ENCODE data around the gene RAG1. TPM values are rescaled to one million over a fixed set of nuclear protein-coding genes. Genes with fewer than 3 reads are reported as not detected.

Gene RAG1
- total RNA-seq, 1 donor from 2014 or later, result 0.21 TPM

- peaks cover 6% of the 10 kb centered on the region for H3K4me1 Mint-ChIP-seq (ENCODE audit: low read depth)
- peaks cover 33% of the 10 kb centered on the region for H3K27me3 Mint-ChIP-seq (ENCODE audit: low read depth)
These were observed 29.1 kb downstream of the RAG1 start for GRCh38 chr11:36596880-36597279.

DNA sequence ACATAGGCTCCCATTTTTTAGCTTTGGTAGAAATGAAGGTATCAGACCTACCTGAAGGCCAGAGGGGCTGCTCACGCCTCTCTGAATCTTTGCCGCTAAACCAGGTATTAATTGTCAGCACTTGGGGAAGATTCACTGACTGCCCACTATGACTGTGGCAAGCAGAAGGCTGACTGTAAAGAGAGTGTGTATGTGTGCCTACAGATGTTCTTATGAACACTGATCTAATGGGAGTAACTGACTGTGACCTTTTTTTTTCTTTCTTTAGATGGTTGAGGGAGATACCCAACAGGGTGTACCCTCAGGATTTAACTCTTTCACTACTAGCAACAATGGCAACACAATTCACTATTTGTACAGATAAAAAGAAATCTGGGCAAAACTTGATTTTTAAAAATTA lies 30.2 kb downstream of the RAG1 start, which contains the start of gene RAG2:
Gene RAG2 (minus strand): TSS at position 186 of the 400 bp plus-strand sequence. CDS start 4,068 bp downstream, outside the sequence.
- peaks cover 37% of the 10 kb centered on the region for H3K27me3 Mint-ChIP-seq (ENCODE audit: low read depth)

More at GRCh38 chr11:36596880-36597279, 29.1 kb downstream of the RAG1 start:
- H3K9me3 Mint-ChIP-seq, result no peaks in the 10 kb centered on the region
- no peaks in the 10 kb centered on the region for H3K36me3 Mint-ChIP-seq (ENCODE audit: low read depth)
- H3K27ac Mint-ChIP-seq, result no peak overlapping the region
- DNase-seq (ENCODE audit: low spot score), result no peak
- no peak overlapping the region for H3K4me3 Mint-ChIP-seq (ENCODE audit: low read depth)
- intact Hi-C loops (cut with micrococcal nuclease), result no loop called here

GRCh38 chr11:36600180-36600579 lies 32.4 kb downstream of the RAG1 start:
- Mint-ChIP-seq H3K36me3 (ENCODE audit: low read depth) (no peaks in the 10 kb centered on the region), H3K4me3 (ENCODE audit: low read depth) (no peak overlapping the region), H3K4me1 (ENCODE audit: low read depth) (no peaks in the 10 kb centered on the region), H3K27me3 (ENCODE audit: low read depth) (peaks cover 27% of the 10 kb centered on the region), H3K27ac (no peak overlapping the region), H3K9me3 (no peaks in the 10 kb centered on the region)
- intact Hi-C loops (cut with micrococcal nuclease), result no loop called here
- DNase-seq (ENCODE audit: low spot score), result no peak

More for the DNA sequence above, 30.2 kb downstream of the RAG1 start, which contains the start of gene RAG2:
- DNase-seq (ENCODE audit: low spot score), result no peak
- no peak within 1 kb of the TSS for H3K27ac Mint-ChIP-seq
- no peaks in the 10 kb centered on the region for H3K36me3 Mint-ChIP-seq (ENCODE audit: low read depth)
- H3K9me3 Mint-ChIP-seq, result no peaks in the 10 kb centered on the region
- no peak within 1 kb of the TSS for H3K4me3 Mint-ChIP-seq (ENCODE audit: low read depth)
- intact Hi-C loops (cut with micrococcal nuclease), result no loop called here
- H3K4me1 Mint-ChIP-seq (ENCODE audit: low read depth), result peaks cover 6% of the 10 kb centered on the region

GRCh38 chr11:36601155-36601554 lies 33.3 kb downstream of the RAG1 start:
- H3K9me3 Mint-ChIP-seq, result no peaks in the 10 kb centered on the region

GRCh38 chr11:36602135-36602534 lies 34.3 kb downstream of the RAG1 start:
- intact Hi-C loops (cut with micrococcal nuclease), result no loop called here
- Mint-ChIP-seq H3K27me3 (ENCODE audit: low read depth) (peaks cover 25% of the 10 kb centered on the region), H3K4me1 (ENCODE audit: low read depth) (peaks cover 5% of the 10 kb centered on the region), H3K36me3 (ENCODE audit: low read depth) (no peaks in the 10 kb centered on the region), H3K4me3 (ENCODE audit: low read depth) (no peak overlapping the region), H3K27ac (no peak overlapping the region), H3K9me3 (no peaks in the 10 kb centered on the region)
- no peak for DNase-seq (ENCODE audit: low spot score)

More at GRCh38 chr11:36601155-36601554, 33.3 kb downstream of the RAG1 start:
- Mint-ChIP-seq H3K36me3 (ENCODE audit: low read depth) (no peaks in the 10 kb centered on the region), H3K4me3 (ENCODE audit: low read depth) (no peak overlapping the region), H3K4me1 (ENCODE audit: low read depth) (peaks cover 5% of the 10 kb centered on the region), H3K27ac (no peak overlapping the region), H3K27me3 (ENCODE audit: low read depth) (peaks cover 25% of the 10 kb centered on the region)
- DNase-seq (ENCODE audit: low spot score), result no peak
- intact Hi-C loops (cut with micrococcal nuclease), result no loop called here

DNA sequence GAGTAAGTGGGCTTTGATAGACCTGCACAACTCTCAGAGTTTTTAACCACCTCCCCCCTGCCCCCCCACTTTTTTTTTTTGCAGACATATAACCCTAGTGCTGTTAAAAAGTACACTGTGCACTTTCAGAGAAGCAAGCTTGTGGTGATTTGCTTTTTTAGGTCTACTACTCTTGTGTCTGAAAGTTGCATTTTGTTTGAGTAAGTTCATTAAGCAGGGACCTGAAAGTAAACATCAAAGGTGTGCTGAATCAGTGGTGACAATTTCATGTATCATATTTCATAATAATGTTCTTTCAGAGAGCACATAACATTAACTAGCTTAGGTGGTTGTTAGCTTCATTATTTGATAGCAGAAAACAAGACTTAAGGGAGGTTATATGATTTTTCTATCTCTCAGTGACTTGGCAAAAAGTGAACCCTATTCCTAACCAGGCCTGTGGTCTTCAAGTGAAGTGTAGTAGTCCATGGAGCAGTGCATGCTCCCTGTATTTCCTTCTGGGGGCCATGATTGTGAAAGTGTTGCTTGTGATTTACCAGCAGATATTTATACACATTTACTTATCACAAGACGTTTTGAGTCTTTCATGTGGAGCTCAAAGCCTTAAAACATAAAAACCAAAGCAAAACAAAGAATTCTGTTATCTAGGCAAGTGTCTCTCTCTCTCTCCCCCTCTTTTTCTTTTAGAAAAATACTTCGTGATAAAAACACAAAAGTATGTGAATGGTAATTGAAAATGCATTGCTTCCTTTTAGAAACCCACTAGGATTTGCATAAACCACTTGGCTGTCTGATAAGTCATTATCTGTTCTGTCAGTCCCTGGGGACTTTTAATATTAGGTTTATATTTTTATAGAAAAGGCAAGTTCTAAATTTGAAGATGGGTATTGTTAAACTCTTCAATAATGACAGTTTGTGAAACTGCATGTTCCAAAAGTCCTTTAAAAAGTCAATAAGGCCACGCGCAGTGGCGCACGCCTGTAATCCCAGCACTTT lies 37.7 kb downstream of the RAG1 start:
- H3K4me1 Mint-ChIP-seq (ENCODE audit: low read depth), result peaks cover 5% of the 10 kb centered on the region
- intact Hi-C loops (cut with micrococcal nuclease), result no loop called here
- H3K4me3 Mint-ChIP-seq (ENCODE audit: low read depth), result no peak overlapping the region
- H3K27me3 Mint-ChIP-seq (ENCODE audit: low read depth), result peaks cover 24% of the 10 kb centered on the region
- H3K9me3 Mint-ChIP-seq, result no peaks in the 10 kb centered on the region
- no peak for DNase-seq (ENCODE audit: low spot score)
- H3K36me3 Mint-ChIP-seq (ENCODE audit: low read depth), result no peaks in the 10 kb centered on the region
- no peak overlapping the region for H3K27ac Mint-ChIP-seq

- Mint-ChIP-seq H3K4me1 (ENCODE audit: low read depth) (peaks cover 5% of the 10 kb centered on the region), H3K27ac (no peak overlapping the region), H3K4me3 (ENCODE audit: low read depth) (no peak overlapping the region), H3K27me3 (ENCODE audit: low read depth) (peaks cover 9% of the 10 kb centered on the region), H3K36me3 (ENCODE audit: low read depth) (no peaks in the 10 kb centered on the region), H3K9me3 (no peaks in the 10 kb centered on the region)
- intact Hi-C loops (cut with micrococcal nuclease), result no loop called here
- no peak for DNase-seq (ENCODE audit: low spot score)
These were observed 40.8 kb downstream of the RAG1 start for GRCh38 chr11:36608491-36609199.

GRCh38 chr11:36609383-36609782 lies 41.6 kb downstream of the RAG1 start:
- H3K4me1 Mint-ChIP-seq (ENCODE audit: low read depth), result peaks cover 5% of the 10 kb centered on the region
- intact Hi-C loops (cut with micrococcal nuclease), result no loop called here
- peaks cover 4% of the 10 kb centered on the region for H3K27me3 Mint-ChIP-seq (ENCODE audit: low read depth)
- H3K9me3 Mint-ChIP-seq, result no peaks in the 10 kb centered on the region
- DNase-seq (ENCODE audit: low spot score), result no peak
- H3K36me3 Mint-ChIP-seq (ENCODE audit: low read depth), result no peaks in the 10 kb centered on the region
- H3K27ac Mint-ChIP-seq, result no peak overlapping the region
- H3K4me3 Mint-ChIP-seq (ENCODE audit: low read depth), result no peak overlapping the region

DNA sequence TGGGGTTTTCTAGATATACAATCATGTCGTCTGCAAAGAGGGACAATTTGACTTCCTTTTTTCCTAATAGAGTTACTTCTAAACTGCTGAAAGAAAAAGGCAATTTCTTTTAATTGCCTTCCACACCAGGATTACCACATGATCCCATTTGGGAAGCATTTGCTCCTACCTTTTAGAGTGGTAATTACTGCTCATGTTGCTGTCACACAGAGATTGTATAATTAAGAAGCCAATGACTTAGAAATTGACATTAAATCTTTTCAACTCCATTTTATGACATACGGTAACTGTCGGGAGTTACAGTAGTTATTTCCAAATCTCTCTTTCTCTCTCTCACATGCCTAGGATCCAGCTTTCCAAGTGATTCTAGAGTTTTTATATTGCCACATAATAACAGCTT lies 48.0 kb downstream of the RAG1 start:
- H3K9me3 Mint-ChIP-seq, result no peaks in the 10 kb centered on the region
- H3K36me3 Mint-ChIP-seq (ENCODE audit: low read depth), result no peaks in the 10 kb centered on the region
- H3K27me3 Mint-ChIP-seq (ENCODE audit: low read depth), result peaks cover 8% of the 10 kb centered on the region
- no peak for DNase-seq (ENCODE audit: low spot score)
- no peaks in the 10 kb centered on the region for H3K4me1 Mint-ChIP-seq (ENCODE audit: low read depth)
- no peak overlapping the region for H3K4me3 Mint-ChIP-seq (ENCODE audit: low read depth)
- no peak overlapping the region for H3K27ac Mint-ChIP-seq
- intact Hi-C loops (cut with micrococcal nuclease), result no loop called here

DNA sequence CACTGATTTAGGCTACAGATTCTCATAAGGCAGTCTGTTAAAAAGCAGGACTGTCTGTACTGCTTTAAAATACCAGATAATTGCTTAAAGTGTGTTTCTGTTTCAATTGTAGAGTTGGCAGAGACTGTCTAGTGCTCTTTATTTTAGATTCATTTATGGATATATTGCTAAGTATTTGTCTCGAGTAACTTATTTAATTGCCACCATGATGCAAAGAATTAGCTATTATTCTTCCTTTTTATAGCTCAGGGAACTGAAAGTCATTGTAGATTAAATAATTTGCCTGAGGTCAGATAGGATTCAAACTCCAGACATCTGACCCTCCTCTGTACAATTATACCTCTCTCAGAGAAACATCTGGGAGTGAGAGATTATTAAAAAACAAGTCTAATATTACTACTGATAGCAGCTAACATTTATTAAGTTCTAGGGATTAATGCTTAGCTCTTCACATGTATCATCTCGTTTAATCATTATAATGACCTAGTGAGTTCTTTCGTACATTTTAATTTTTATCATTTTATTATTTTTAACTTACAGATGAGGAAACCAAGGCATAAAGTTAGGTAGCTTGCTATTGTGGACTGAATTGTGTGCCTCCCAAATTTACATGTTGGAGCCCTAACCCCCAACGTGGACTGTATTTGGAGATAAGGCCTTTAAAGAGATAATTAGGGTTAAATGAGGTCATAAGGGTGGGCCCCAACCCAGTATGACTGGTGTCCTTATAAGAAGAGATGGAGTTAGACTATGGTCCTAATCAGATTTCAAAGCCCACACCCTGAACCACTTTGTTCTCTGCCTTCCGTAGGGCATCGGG lies 49.9 kb downstream of the RAG1 start:
- intact Hi-C loops (cut with micrococcal nuclease), result no loop called here
- DNase-seq (ENCODE audit: low spot score), result no peak
- peaks cover 14% of the 10 kb centered on the region for H3K27me3 Mint-ChIP-seq (ENCODE audit: low read depth)

DNA sequence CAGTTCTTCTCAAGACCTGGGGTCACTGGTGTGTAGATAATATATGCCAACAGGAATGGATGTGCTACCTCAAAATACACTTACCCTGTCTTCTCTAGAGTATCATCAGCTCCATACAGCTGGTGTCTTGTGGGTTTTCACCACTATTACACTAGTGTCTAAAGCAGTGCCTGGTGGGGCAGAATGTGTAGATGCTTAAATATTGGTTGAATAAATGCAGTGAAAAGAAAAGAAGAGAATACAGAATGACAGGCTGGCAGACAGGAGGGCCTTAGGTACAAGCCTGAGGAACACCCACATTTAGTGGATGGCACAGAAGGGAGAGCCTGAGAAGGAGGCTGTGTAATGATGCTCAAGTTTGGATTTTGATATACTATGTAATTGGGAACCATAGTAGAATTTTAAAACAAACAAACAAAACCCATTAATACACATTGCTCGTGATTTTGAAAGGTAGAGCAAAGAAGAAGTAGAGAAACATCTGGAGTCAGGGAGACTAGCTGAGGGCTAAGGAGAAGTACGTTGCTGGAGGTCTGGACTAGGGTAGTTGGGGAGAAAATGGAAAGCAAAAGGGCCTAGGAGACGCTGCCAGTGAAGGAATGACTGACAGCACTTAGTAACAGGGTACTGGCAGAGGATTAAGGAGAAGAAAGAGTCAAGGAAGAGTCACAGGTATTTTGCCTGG lies 50.7 kb downstream of the RAG1 start:
- Mint-ChIP-seq H3K9me3 (no peaks in the 10 kb centered on the region), H3K27me3 (ENCODE audit: low read depth) (peaks cover 17% of the 10 kb centered on the region), H3K4me1 (ENCODE audit: low read depth) (no peaks in the 10 kb centered on the region), H3K4me3 (ENCODE audit: low read depth) (no peak overlapping the region), H3K36me3 (ENCODE audit: low read depth) (no peaks in the 10 kb centered on the region), H3K27ac (no peak overlapping the region)
- intact Hi-C loops (cut with micrococcal nuclease), result no loop called here
- no peak for DNase-seq (ENCODE audit: low spot score)

More for the DNA sequence above, 49.9 kb downstream of the RAG1 start:
- Mint-ChIP-seq H3K4me3 (ENCODE audit: low read depth) (no peak overlapping the region), H3K27ac (no peak overlapping the region), H3K9me3 (no peaks in the 10 kb centered on the region), H3K36me3 (ENCODE audit: low read depth) (no peaks in the 10 kb centered on the region), H3K4me1 (ENCODE audit: low read depth) (no peaks in the 10 kb centered on the region)

DNA sequence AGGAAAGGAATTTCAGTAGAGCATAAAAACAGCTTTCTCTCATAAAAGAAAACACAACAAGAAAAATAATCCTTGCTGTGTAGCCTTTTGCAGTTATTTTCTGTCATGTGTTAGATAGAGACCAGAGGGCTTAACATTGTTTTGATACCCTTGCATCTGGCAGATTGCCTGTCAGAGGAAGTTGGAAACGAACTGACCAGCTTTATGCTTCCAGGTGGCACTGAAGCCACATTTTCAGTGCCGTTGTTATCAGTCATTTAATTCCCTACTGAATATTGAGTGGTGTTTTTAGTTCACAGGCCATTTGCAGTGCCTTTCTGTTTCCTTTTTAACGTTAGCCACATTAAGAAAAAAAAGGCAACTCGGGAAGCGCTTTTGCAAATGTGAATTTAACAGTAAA lies 51.7 kb downstream of the RAG1 start:
- H3K4me3 Mint-ChIP-seq (ENCODE audit: low read depth), result no peak overlapping the region

More for the DNA sequence above, 51.7 kb downstream of the RAG1 start:
- Mint-ChIP-seq H3K4me1 (ENCODE audit: low read depth) (no peaks in the 10 kb centered on the region), H3K27ac (no peak overlapping the region), H3K27me3 (ENCODE audit: low read depth) (peaks cover 17% of the 10 kb centered on the region), H3K9me3 (no peaks in the 10 kb centered on the region), H3K36me3 (ENCODE audit: low read depth) (no peaks in the 10 kb centered on the region)
- DNase-seq (ENCODE audit: low spot score), result no peak
- intact Hi-C loops (cut with micrococcal nuclease), result no loop called here
